Stimulated activated CD4-positive, alpha-beta T cell treated with anti-CD3 and anti-CD28 coated beads, Interleukin-1b, Interleukin-23, amount 100 ng/mL, for 4 hours (primary cell): ENCODE results near the gene SMC1B.

Experiments used
- DNase-seq, 2 donors: peaks; one replicate each; pipeline ENCODE4 v3.0.0-alpha.2; 2020; ENCODE audit warnings: low read depth in 2 of 2

SMC1B gene

DNA sequence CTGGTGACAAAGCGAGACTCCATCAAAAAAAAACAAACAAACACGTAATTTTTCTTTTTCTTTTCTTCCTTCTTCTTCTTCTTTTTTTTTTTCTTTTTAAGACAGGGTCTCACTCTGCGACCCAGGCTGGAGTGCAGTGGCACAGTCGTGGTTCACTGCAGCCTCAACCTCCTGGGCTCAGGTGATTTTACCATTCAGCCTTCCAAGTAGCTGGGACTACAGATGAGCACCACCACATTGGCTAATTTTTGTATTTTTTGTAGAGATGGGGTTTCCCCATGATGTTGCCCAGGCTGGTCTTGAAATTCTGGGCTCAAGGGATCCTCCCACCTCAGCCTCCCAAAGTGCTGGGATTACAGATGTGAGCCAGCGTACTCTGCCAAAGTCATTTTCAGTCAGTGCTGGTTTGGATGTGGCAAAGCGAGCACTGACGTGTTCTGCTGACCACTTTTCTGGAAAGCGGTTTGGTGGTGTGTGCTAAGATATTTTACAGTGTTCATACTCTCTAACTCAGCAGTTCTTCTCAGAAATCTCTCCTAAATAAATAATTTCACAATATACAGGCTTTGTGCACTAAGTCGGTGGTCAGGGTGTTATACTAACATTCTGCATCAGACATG is 92.9 kb downstream of the SMC1B start:
- DNase-seq: no peak

DNA sequence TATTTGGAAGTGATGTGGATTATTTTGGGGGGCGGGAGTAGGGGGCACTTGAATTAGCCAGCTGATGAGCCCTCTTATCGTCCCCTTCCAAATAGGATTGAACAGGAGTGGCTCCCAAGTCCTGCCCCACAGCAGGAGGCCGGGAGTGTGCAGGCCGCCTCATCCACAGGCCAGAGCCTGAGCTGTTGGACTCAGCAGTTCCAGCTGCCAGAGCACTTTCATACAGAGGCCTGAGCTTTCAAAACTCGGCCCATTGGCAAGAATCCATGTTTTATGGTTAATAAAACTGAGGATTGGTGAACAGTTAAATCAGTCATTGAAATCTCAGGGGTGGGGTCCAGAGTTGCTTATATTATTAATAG is 94.1 kb downstream of the SMC1B start:
- DNase-seq: no peak

DNA sequence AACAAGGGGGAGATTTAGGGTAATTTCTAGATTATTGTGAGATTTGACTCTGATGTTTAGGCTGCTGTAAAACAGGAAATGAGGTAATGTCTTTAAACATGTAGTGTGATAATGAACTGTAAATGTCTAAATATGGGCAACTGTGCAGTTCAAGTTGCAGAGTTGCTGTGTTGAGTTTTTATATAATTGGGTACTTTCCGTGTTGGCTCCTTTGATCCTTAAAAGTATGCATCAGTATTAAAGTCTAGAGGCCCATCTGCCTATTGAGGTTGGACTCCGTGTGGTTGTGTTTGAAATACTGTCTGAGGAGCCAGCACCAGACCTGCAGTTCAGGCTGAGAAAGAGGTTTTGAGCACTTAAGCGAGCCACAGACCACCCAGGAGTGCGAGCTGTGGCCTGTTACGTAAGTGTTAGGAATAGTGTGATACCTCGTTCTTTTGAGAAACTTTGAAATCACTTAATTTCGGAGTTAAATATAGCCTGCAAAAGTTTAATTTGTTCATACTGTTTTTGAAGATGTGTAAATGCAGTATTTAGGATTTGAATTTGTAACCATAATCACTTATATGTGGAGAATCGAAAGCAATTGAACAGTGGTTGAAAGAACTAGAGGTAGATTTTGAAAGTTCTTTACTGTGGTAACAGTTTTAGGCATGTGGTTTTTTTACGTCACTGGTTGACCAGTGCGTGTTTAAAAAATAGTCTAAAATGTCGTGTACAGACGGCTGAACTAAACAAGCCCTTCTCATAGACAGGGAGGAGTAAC is 94.7 kb downstream of the SMC1B start:
- DNase-seq: no peak

GRCh38 chr22:45318168-45318557 is 95.2 kb downstream of the SMC1B start:
- peak; percentile 68 to 72 for DNase-seq

GRCh38 chr22:45317551-45318167 is 95.7 kb downstream of the SMC1B start:
- no peak for DNase-seq

DNA sequence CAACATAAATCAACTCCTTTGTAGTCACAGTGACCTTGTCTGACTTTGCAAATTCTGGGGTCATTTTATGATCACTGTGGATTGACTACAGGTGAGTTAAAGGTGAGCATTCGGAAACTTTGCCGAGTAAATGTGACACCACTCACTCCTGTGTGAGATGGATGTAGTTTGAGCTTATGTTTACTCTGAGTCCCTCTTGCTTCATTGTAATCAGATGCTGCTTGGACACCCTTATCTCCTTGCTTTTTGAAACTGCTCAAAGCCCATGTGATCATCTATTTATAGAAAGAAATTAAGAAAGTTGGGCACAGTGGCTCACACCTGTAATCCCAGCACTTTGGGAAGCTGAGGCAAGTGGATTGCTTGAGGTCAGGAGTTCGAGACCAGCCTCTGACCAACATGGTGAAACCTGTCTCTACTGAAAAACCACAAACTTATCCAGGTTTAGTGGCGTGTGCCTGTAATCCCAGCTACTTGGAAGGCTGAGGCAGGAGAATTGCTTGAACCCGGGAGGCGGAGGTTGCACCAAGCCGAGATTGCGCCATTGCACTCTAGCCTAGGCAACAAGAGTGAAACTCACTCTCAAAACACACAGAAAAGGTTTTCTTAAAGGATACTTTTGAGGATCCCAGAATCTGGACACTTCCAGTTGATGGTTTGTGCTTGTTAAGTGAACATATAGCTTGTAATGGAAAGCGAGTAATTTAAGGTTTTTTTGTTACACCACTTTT is 96.4 kb downstream of the SMC1B start:
- DNase-seq: no peak

GRCh38 chr22:45314786-45315185 is 98.6 kb downstream of the SMC1B start:
- no peak for DNase-seq

DNA sequence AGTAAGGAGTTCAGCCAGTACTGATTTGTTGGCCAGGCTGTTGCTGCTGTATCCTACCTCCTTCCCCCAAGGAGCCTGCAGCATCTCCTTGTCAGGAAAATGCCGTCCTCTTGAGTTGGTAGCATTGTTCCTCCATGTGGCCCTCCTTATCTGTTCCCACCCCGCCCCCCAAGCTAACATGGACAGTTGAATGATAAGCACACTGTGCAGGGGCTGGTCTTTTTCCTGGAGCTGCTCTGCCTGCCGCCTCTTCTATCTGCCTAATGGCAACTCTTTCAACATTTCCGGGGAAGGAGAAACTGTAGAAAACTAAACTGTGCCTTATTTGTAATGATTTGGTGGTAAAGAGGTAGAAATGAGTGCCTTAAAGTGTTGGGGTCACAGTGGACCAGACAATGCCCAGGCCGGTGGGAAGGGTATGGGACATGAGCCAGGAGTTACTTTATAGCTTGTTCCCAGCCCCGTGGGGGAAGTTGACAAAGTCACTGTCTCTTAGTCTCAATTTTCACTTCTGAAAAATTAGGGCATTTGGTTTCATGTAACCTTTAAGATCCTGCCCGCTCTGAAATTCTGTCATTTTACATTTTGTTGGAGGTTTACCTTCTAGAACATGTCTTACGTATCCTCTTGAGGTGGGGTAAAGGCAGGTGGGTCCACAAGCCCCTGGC is 99.2 kb downstream of the SMC1B start:
- DNase-seq: no peak

GRCh38 chr22:45312856-45313255 is 100.5 kb downstream of the SMC1B start:
- DNase-seq: no peak

GRCh38 chr22:45312415-45312814 is 101.0 kb downstream of the SMC1B start:
- no peak for DNase-seq

GRCh38 chr22:45310977-45311531 is 102.3 kb downstream of the SMC1B start:
- no peak for DNase-seq

GRCh38 chr22:45310331-45310976 is 102.9 kb downstream of the SMC1B start:
- no peak for DNase-seq

GRCh38 chr22:45309422-45310227 is 103.8 kb downstream of the SMC1B start, which contains the start of gene FAM118A:
FAM118A (plus strand) TSS chr22:45309934; CDS start chr22:45322380, 12,446 bp downstream.
- peak; percentile 96 to 98 for DNase-seq

GRCh38 chr22:45308957-45309421 is 104.4 kb downstream of the SMC1B start:
- DNase-seq: no peak

DNA sequence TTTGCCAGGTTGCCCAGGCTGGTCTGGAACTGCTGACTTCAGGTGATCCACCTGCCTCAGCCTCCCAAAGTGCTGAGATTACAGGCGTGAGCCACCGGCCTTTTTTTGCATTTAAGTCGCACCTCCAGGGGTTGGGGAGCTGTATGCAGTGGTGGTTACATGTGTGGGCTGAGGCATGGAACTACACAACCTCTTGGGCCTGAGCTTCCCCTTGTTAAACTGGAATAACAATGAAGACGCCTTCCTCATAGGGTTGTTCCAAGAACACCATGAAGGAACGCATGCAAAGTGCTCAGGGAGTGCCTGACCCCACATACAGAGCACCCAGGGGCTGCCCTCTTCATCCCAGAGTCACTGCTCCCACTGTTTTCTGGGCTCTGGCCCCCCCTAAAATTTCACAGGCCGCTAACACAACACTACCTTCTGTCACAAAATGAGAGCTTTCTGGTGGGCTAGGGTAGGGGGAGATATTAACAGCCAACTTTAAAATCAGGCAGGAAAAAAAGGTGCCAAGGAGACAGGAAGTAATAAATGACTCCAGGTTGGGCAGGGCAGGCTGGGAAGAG is 104.9 kb downstream of the SMC1B start:
- no peak for DNase-seq

DNA sequence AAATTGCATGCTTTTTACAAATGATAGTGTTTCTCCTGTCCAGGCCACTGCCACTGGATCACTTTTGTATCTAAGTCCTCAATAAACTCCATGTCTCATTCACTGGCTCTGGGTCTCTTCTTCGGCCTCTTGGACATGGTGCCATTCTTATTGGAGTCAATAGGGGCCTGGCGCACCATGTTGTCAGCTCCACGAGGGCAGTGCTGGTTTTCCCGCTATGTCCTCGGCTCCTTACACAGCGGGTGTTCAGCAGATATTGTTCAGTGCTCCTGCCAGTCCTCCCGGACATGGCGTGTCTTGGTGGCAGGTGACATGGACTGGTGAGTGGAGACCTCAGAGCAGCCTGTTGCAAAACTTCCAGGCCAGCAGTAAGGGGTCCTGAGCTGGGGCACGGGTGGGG is 107.3 kb downstream of the SMC1B start:
- no peak for DNase-seq

GRCh38 chr22:45305456-45306075 is 107.8 kb downstream of the SMC1B start:
- no peak for DNase-seq

DNA sequence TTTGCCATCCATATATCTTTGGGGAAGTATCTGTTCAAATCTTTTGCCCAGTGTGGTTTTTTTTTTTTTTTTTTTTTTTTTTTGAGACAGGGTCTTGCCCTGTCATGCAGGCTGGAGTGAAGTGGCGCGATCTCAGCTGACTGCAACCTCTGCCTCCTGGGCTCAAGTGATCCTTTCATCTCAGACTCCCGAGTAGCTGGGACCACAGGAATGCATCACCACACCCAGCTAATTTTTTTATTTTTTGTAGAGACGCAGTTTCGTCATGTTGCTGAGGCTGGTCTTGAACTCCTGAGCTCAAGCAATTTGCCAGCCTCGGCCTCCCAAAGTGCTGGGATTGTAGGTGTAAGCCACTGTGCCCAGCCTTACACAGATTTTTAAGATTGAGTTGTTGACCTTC is 108.4 kb downstream of the SMC1B start:
- DNase-seq: no peak

- DNase-seq: no peak
Observed at GRCh38 chr22:45303181-45303580, 110.2 kb downstream of the SMC1B start.
